Measurements from ENCODE around the gene PHC2. TPM values are rescaled to one million over a fixed set of nuclear protein-coding genes. Genes with fewer than 3 reads are reported as not detected.

PHC2 gene
- total and polyA plus RNA-seq, 9 of the 15 experiments (the other 6 are each of a cell fraction or from before 2014, with no cell fraction given): 3.1 to 67.6 (median 34.6) TPM

- no peak for TF ChIP-seq BDP1 (IDR thresholded peaks at IDR 0.05; ENCODE audit: insufficient read depth, insufficient read length)
- TF ChIP-seq EP400 (IDR thresholded peaks at IDR 0.05): no peak
- TF ChIP-seq ERF (CRISPR knock-in tag; IDR thresholded peaks at IDR 0.05): no peak
- TF ChIP-seq MAFF (IDR thresholded peaks at IDR 0.05; ENCODE audit: low read length): no peak
- peak; percentile 45; the same call in 1 of the 2 replicates for TF ChIP-seq CC2D1A (IDR thresholded peaks at IDR 0.05)
- no peak for TF ChIP-seq GATAD2A (IDR thresholded peaks at IDR 0.05)
- TF ChIP-seq SRF (CRISPR knock-in tag; IDR thresholded peaks at IDR 0.05): peak in 1 of 2 experiments; percentile 55; a peak in 1 of 4 replicates
- no peak for TF ChIP-seq HIVEP1 (CRISPR knock-in tag; IDR thresholded peaks at IDR 0.05)
- TF ChIP-seq CCAR2 (IDR thresholded peaks at IDR 0.05; ENCODE audit: low read depth, low read length): no peak
- TF ChIP-seq, protein P1, sequence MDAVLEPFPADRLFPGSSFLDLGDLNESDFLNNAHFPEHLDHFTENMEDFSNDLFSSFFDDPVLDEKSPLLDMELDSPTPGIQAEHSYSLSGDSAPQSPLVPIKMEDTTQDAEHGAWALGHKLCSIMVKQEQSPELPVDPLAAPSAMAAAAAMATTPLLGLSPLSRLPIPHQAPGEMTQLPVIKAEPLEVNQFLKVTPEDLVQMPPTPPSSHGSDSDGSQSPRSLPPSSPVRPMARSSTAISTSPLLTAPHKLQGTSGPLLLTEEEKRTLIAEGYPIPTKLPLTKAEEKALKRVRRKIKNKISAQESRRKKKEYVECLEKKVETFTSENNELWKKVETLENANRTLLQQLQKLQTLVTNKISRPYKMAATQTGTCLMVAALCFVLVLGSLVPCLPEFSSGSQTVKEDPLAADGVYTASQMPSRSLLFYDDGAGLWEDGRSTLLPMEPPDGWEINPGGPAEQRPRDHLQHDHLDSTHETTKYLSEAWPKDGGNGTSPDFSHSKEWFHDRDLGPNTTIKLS (IDR thresholded peaks at IDR 0.05; ENCODE audit: borderline replicate concordance, low read depth): peak; percentile 86
- TF ChIP-seq, protein P2, sequence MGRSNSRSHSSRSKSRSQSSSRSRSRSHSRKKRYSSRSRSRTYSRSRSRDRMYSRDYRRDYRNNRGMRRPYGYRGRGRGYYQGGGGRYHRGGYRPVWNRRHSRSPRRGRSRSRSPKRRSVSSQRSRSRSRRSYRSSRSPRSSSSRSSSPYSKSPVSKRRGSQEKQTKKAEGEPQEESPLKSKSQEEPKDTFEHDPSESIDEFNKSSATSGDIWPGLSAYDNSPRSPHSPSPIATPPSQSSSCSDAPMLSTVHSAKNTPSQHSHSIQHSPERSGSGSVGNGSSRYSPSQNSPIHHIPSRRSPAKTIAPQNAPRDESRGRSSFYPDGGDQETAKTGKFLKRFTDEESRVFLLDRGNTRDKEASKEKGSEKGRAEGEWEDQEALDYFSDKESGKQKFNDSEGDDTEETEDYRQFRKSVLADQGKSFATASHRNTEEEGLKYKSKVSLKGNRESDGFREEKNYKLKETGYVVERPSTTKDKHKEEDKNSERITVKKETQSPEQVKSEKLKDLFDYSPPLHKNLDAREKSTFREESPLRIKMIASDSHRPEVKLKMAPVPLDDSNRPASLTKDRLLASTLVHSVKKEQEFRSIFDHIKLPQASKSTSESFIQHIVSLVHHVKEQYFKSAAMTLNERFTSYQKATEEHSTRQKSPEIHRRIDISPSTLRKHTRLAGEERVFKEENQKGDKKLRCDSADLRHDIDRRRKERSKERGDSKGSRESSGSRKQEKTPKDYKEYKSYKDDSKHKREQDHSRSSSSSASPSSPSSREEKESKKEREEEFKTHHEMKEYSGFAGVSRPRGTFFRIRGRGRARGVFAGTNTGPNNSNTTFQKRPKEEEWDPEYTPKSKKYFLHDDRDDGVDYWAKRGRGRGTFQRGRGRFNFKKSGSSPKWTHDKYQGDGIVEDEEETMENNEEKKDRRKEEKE (IDR thresholded peaks at IDR 0.05; ENCODE audit: borderline replicate concordance in 1 of 2, control insufficient read depth in 1 of 2, low read depth in 2 of 2, low read length in 1 of 2): no peak
- no peak for TF ChIP-seq ZNF324 (CRISPR knock-in tag; IDR thresholded peaks at IDR 0.05)
- peak; percentile 86 for TF ChIP-seq EGR1 (conservative IDR thresholded peaks at IDR 0.05)
- TF ChIP-seq ZC3H11A (IDR thresholded peaks at IDR 0.05; ENCODE audit: low read depth, low read length): no peak
- TF ChIP-seq ZNF740 (CRISPR knock-in tag; IDR thresholded peaks at IDR 0.05): no peak
- no peak for TF ChIP-seq ZNF740 (tag; IDR thresholded peaks at IDR 0.05)
- no peak for TF ChIP-seq ZNF282 (CRISPR knock-in tag; IDR thresholded peaks at IDR 0.05)
- no peak for TF ChIP-seq POLR2H (tag; IDR thresholded peaks at IDR 0.05; ENCODE audit: low read depth)
- TF ChIP-seq, protein P3, sequence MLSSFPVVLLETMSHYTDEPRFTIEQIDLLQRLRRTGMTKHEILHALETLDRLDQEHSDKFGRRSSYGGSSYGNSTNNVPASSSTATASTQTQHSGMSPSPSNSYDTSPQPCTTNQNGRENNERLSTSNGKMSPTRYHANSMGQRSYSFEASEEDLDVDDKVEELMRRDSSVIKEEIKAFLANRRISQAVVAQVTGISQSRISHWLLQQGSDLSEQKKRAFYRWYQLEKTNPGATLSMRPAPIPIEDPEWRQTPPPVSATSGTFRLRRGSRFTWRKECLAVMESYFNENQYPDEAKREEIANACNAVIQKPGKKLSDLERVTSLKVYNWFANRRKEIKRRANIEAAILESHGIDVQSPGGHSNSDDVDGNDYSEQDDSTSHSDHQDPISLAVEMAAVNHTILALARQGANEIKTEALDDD (IDR thresholded peaks at IDR 0.05): no peak
- TF ChIP-seq CBFA2T2 (conservative IDR thresholded peaks at IDR 0.05): no peak
- no peak for TF ChIP-seq KDM2B (CRISPR knock-in tag; IDR thresholded peaks at IDR 0.05)
- peak; percentile 46; the same call in 1 of the 2 replicates for TF ChIP-seq DIDO1 (tag; IDR thresholded peaks at IDR 0.05; ENCODE audit: low read depth)
- TF ChIP-seq ZNF561 (CRISPR knock-in tag; conservative IDR thresholded peaks at IDR 0.05): no peak
Observed at GRCh38 chr1:33472269-33472980, 41.5 kb upstream of the PHC2 start, which contains the start of gene ZSCAN20 (continued).

All from K562 (cell line).